DOHH2 (cell line): ENCODE results near the gene TDRD6.

ENCODE experiments used
- EZH2phosphoT487 ChIP-seq: fragments of 200-600 bp; sonication (generic); IDR thresholded peaks from 2 replicates; pipeline ENCODE4 v1.6.1; 2017; ENCODE audit warnings: borderline replicate concordance, mild to moderate bottlenecking, antibody characterized with exemption, low read length, moderate library complexity, mixed read lengths
- TF ChIP-seq, protein P1 (sequence below): fragments of 200-600 bp; sonication (generic); IDR thresholded peaks from one replicate; pipeline ENCODE4 v1.5.1; 2014; ENCODE audit warnings: antibody characterized with exemption, mild to moderate bottlenecking, low read depth, low read length; ENCODE audit not compliant: poor library complexity, severe bottlenecking

DNA sequence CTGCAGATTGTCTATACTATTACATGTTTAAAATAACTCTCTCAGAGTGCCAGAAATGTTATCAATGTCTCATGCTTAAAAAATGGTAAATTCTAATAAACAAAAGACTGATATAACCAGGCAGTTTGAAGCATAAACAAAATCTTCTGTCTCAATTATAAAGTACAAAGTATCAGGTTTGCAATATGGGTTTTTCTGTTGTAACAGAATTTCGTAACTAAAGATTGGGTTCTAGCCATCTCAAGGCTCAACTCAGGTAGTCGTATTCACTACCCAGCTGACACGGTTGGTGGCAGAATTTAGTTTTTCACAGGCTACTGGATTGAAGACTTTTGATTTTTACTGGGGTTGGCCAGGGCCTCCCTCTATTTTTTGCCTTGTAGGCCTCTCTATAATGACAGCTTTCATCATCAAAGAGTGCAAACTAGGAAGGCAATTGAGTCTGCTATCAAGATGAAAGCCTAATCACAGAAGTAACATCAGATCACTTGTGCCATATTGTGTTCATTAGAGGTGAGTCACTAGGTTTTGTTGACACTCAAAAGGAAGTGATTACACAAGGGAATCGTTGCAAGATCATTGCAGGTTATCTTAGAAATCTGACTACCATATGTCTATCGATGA lies 38.7 kb upstream of the TDRD6 start:
- TF ChIP-seq, protein P1, sequence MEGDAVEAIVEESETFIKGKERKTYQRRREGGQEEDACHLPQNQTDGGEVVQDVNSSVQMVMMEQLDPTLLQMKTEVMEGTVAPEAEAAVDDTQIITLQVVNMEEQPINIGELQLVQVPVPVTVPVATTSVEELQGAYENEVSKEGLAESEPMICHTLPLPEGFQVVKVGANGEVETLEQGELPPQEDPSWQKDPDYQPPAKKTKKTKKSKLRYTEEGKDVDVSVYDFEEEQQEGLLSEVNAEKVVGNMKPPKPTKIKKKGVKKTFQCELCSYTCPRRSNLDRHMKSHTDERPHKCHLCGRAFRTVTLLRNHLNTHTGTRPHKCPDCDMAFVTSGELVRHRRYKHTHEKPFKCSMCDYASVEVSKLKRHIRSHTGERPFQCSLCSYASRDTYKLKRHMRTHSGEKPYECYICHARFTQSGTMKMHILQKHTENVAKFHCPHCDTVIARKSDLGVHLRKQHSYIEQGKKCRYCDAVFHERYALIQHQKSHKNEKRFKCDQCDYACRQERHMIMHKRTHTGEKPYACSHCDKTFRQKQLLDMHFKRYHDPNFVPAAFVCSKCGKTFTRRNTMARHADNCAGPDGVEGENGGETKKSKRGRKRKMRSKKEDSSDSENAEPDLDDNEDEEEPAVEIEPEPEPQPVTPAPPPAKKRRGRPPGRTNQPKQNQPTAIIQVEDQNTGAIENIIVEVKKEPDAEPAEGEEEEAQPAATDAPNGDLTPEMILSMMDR, result no peak
- TF ChIP-seq EZH2phosphoT487, result no peak
